ENCODE measurements around the gene BMP8B. TPM values are rescaled to one million over a fixed set of nuclear protein-coding genes. Genes with fewer than 3 reads are reported as not detected.

Gene BMP8B
- total RNA-seq, 3 donors from 2014 or later (not counting 1 experiment from before 2014, with no cell fraction given), result 2.8 to 4.3 (median 3.6) TPM

DNA sequence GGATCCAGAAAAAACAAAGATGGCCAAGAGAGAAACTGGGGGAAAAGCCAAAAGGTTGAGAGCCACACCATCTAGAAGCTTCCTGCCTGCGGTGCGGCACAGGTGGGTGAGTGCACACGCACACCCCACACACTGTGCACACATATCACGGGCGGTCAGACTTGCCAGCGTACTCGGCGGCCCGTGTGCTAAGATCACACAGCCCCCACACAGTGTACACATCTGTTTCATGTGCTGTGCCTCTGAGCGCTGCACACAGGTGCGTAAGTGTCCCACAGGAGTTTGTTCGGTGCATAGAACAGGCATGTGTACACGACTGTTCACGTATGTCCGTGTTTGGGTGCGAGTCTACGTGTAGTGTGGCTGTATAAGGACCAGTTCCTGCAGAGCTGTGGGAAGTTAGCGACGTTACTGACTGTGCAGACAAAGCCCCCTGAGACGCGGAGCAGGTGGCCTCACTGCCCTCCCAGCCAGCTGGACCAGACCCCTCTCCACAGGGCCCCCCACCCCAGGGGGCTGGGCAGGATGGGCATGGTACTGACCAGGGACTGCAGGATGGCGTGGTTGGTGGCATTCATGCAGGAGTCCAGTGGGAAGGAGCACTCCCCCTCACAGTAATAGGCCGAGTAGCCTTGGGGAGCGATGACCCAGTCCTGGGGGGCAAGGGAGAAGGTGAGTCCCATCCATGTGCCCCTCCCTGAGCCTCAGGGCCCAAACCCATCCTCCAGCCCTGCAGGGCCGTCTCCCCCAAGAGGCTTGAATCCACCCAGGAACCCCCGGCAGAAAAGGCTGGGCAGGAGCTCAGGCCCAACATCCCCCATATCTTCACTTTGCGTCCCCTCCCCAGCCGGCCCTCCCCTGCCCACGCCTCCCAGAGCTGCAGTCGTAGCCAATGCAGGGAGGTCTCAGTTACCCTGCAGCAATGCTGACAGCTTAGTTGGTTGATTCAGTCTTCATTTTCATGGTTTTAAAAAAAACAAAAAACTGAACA, 25.8 kb downstream of the BMP8B start:
- WGBS (ENCODE audit: insufficient coverage), result 96% methylated on average over 29 of the region's 30 CpGs
- ATAC-seq (no peak), DNase-seq (no peak)
- H3K36me3 Mint-ChIP-seq, result no peaks in the 10 kb centered on the region
- Histone ChIP-seq H3K4me3 (ENCODE audit: low read length) (no peak overlapping the region), H3K27ac (ENCODE audit: low read length) (no peak overlapping the region), H3K9me3 (ENCODE audit: control insufficient read depth, insufficient read depth, low read length) (no peaks in the 10 kb centered on the region), H3K27me3 (ENCODE audit: control insufficient read depth, insufficient read depth, low read length) (no peaks in the 10 kb centered on the region), H3K4me1 (ENCODE audit: control insufficient read depth, insufficient read depth, low read length) (no peaks in the 10 kb centered on the region), H3K36me3 (ENCODE audit: control insufficient read depth, insufficient read depth, low read length) (peaks cover 10% of the 10 kb centered on the region)
- TF ChIP-seq CTCF (IDR thresholded peaks at IDR 0.05), result no peak
- intact Hi-C loops (cut with micrococcal nuclease), result no loop called here
- no peaks in the 10 kb centered on the region for H3K4me1 Mint-ChIP-seq
- no peaks in the 10 kb centered on the region for H3K9me3 Mint-ChIP-seq
- H3K27ac Mint-ChIP-seq, result no peak overlapping the region
- H3K27me3 Mint-ChIP-seq (ENCODE audit: low read depth in 2 of 2), result no peaks in the 10 kb centered on the region
- H3K4me3 Mint-ChIP-seq, result no peak overlapping the region

- Histone ChIP-seq H3K9me3 (ENCODE audit: control insufficient read depth, insufficient read depth, low read length) (no peaks in the 10 kb centered on the region), H3K4me1 (ENCODE audit: control insufficient read depth, insufficient read depth, low read length) (no peaks in the 10 kb centered on the region), H3K27ac (ENCODE audit: low read length) (no peak overlapping the region), H3K27me3 (ENCODE audit: control insufficient read depth, insufficient read depth, low read length) (no peaks in the 10 kb centered on the region), H3K36me3 (ENCODE audit: control insufficient read depth, insufficient read depth, low read length) (peaks cover 17% of the 10 kb centered on the region), H3K4me3 (ENCODE audit: low read length) (no peak overlapping the region)
- intact Hi-C loops (cut with micrococcal nuclease), result no loop called here
- Mint-ChIP-seq H3K4me1 (no peaks in the 10 kb centered on the region), H3K27ac (peak overlapping the region in 1 of 2 donors; percentile 11), H3K9me3 (no peaks in the 10 kb centered on the region), H3K27me3 (ENCODE audit: low read depth in 2 of 2) (no peaks in the 10 kb centered on the region), H3K4me3 (no peak overlapping the region), H3K36me3 (no peaks in the 10 kb centered on the region)
- 94% methylated on average over 14 of the region's 16 CpGs for WGBS (ENCODE audit: insufficient coverage)
- no peak for TF ChIP-seq CTCF (IDR thresholded peaks at IDR 0.05)
- ATAC-seq (no peak), DNase-seq (no peak)
These were observed 27.0 kb downstream of the BMP8B start for GRCh38 chr1:39761557-39762260.

- 82% methylated on average over 9 of the region's 9 CpGs for WGBS (ENCODE audit: insufficient coverage)
- Mint-ChIP-seq H3K4me1 (peaks cover 4% of the 10 kb centered on the region in 2 donors), H3K36me3 (peaks cover 5% of the 10 kb centered on the region), H3K9me3 (no peaks in the 10 kb centered on the region), H3K27ac (no peak overlapping the region), H3K4me3 (no peak overlapping the region), H3K27me3 (ENCODE audit: low read depth in 2 of 2) (no peaks in the 10 kb centered on the region)
- Histone ChIP-seq H3K4me3 (ENCODE audit: low read length) (no peak overlapping the region), H3K9me3 (ENCODE audit: control insufficient read depth, insufficient read depth, low read length) (no peaks in the 10 kb centered on the region), H3K4me1 (ENCODE audit: control insufficient read depth, insufficient read depth, low read length) (no peaks in the 10 kb centered on the region), H3K36me3 (ENCODE audit: control insufficient read depth, insufficient read depth, low read length) (peaks cover 18% of the 10 kb centered on the region), H3K27ac (ENCODE audit: low read length) (no peak overlapping the region), H3K27me3 (ENCODE audit: control insufficient read depth, insufficient read depth, low read length) (no peaks in the 10 kb centered on the region)
- no peak for TF ChIP-seq CTCF (IDR thresholded peaks at IDR 0.05)
- intact Hi-C loops (cut with micrococcal nuclease), result no loop called here
- ATAC-seq (no peak), DNase-seq (no peak)
These were observed 27.6 kb downstream of the BMP8B start for GRCh38 chr1:39761016-39761415.

All from natural killer cell (primary cell).